WTC11 (cell line): ENCODE results near the gene DTNBP1. TPM values are rescaled to one million over a fixed set of nuclear protein-coding genes. Genes with fewer than 3 reads are reported as not detected.

ENCODE experiments used
- ATAC-seq: fragments of 200-7000 bp; cut with Tn5 transposase; 2 replicates; pipeline ENCODE4 v1.10.0; 2021; ENCODE audit warnings: mild to moderate bottlenecking, moderate library complexity
- CTCF ChIA-PET: fragments of 300-600 bp; sonication (Branson Sonifier 250); formaldehyde crosslinking; loops from one replicate; lab custom pipeline; 2021; ENCODE audit warnings: antibody characterized with exemption; lab: Charles Lee
- POLR2A ChIA-PET: fragments of 350-600 bp; sonication (Branson Sonifier 250); formaldehyde crosslinking; loops from one replicate; lab custom pipeline; 2021; ENCODE audit warnings: antibody characterized with exemption; lab: Charles Lee
- DNase-seq: peaks from one replicate; pipeline ENCODE4 v3.0.0; 2021; ENCODE audit warnings: low spot score
- H3K27ac Mint-ChIP-seq: 2 replicates; pipeline ENCODE4 v1.8.0; 2021; ENCODE audit warnings: mixed read lengths
- H3K27me3 Mint-ChIP-seq: 2 replicates; pipeline ENCODE4 v1.8.0; 2021; ENCODE audit warnings: low read depth, mild to moderate bottlenecking, moderate library complexity, mixed read lengths
- H3K36me3 Mint-ChIP-seq: 2 replicates; pipeline ENCODE4 v1.8.0; 2021; ENCODE audit warnings: mixed read lengths
- H3K4me1 Mint-ChIP-seq: 2 replicates; pipeline ENCODE4 v1.8.0; 2022; ENCODE audit warnings: mixed read lengths
- H3K4me3 Mint-ChIP-seq: 2 replicates; pipeline ENCODE4 v1.8.0; 2021; ENCODE audit warnings: mild to moderate bottlenecking, moderate library complexity, mixed read lengths
- H3K9me3 Mint-ChIP-seq: 2 replicates; pipeline ENCODE4 v1.8.0; 2021; ENCODE audit warnings: mixed read lengths
- ARID4B ChIP-seq: sonication (generic); formaldehyde crosslinking; IDR thresholded peaks from 2 replicates; pipeline ENCODE4 v1.8.0; 2023; ENCODE audit warnings: missing genetic modification reagents, mild to moderate bottlenecking, borderline replicate concordance
- ATF3 ChIP-seq: sonication (generic); formaldehyde crosslinking; conservative IDR thresholded peaks from 2 replicates; pipeline ENCODE4 v1.8.1; 2022; ENCODE audit warnings: mild to moderate bottlenecking, missing genetic modification reagents
- ATF6 ChIP-seq: sonication (generic); formaldehyde crosslinking; IDR thresholded peaks from 2 replicates; pipeline ENCODE4 v1.8.1; 2023; ENCODE audit warnings: mild to moderate bottlenecking, missing genetic modification reagents
- ESRRA ChIP-seq: sonication (generic); formaldehyde crosslinking; IDR thresholded peaks from 2 replicates; pipeline ENCODE4 v1.8.1; 2022; ENCODE audit warnings: mild to moderate bottlenecking, missing genetic modification reagents, borderline replicate concordance
- MXD4 ChIP-seq: fragments of 250-450 bp; sonication (Bioruptor Pico); IDR thresholded peaks from 2 replicates; pipeline ENCODE4 v1.8.0; 2021; ENCODE audit warnings: mild to moderate bottlenecking, moderate library complexity, borderline replicate concordance
- NFE2L1 ChIP-seq: sonication (generic); formaldehyde crosslinking; IDR thresholded peaks from 2 replicates; pipeline ENCODE4 v1.8.1; 2023; ENCODE audit warnings: missing genetic modification reagents
- NR1H2 ChIP-seq: sonication (generic); formaldehyde crosslinking; IDR thresholded peaks from 2 replicates; pipeline ENCODE4 v1.9.0; 2021; ENCODE audit warnings: mild to moderate bottlenecking, moderate library complexity, missing genetic modification reagents
- NR2C2 ChIP-seq: sonication (generic); formaldehyde crosslinking; IDR thresholded peaks from 2 replicates; pipeline ENCODE4 v1.8.0; 2022; ENCODE audit warnings: mild to moderate bottlenecking, missing genetic modification reagents
- SMAD3 ChIP-seq: sonication (generic); formaldehyde crosslinking; IDR thresholded peaks from 2 replicates; pipeline ENCODE4 v1.8.0; 2022; ENCODE audit warnings: missing genetic modification reagents, mild to moderate bottlenecking, borderline replicate concordance
- TP53 ChIP-seq: sonication (generic); formaldehyde crosslinking; IDR thresholded peaks from 2 replicates; pipeline ENCODE4 v1.8.1; 2023; ENCODE audit warnings: mild to moderate bottlenecking, missing genetic modification reagents
- ZNF121 ChIP-seq: sonication (generic); formaldehyde crosslinking; IDR thresholded peaks from 2 replicates; pipeline ENCODE4 v1.8.0; 2023; ENCODE audit warnings: missing genetic modification reagents
- ZNF232 ChIP-seq: sonication (generic); formaldehyde crosslinking; IDR thresholded peaks from 2 replicates; pipeline ENCODE4 v1.8.0; 2022; ENCODE audit warnings: mild to moderate bottlenecking, missing genetic modification reagents
- ZNF263 ChIP-seq: sonication (generic); formaldehyde crosslinking; IDR thresholded peaks from 2 replicates; pipeline ENCODE4 v1.8.1; 2022; ENCODE audit warnings: low read depth, mild to moderate bottlenecking, moderate library complexity, missing genetic modification reagents
- total RNA-seq: library from RNA; stranded (reverse); gene quantifications from 3 replicates; pipeline ENCODE4 v1.2.3, GENCODE V29; 2021
- TF ChIP-seq, protein P1 (sequence below): fragments of 250-450 bp; sonication (Bioruptor Pico); conservative IDR thresholded peaks from 2 replicates; pipeline ENCODE4 v1.9.0; 2021; ENCODE audit warnings: mild to moderate bottlenecking
- TF ChIP-seq, protein P2 (sequence below): sonication (generic); formaldehyde crosslinking; IDR thresholded peaks from 2 replicates; pipeline ENCODE4 v1.8.1; 2022; ENCODE audit warnings: low read depth, mild to moderate bottlenecking, moderate library complexity, missing genetic modification reagents, borderline replicate concordance
- TF ChIP-seq, protein P3 (sequence below): sonication (generic); formaldehyde crosslinking; IDR thresholded peaks from 2 replicates; pipeline ENCODE4 v1.8.1; 2023; ENCODE audit warnings: mild to moderate bottlenecking, missing genetic modification reagents, moderate library complexity
- TF ChIP-seq, protein P4 (sequence below): fragments of 250-450 bp; sonication (Bioruptor Pico); IDR thresholded peaks from 2 replicates; pipeline ENCODE4 v1.9.0; 2021; ENCODE audit warnings: mild to moderate bottlenecking
- TF ChIP-seq, protein P5 (sequence below): sonication (generic); formaldehyde crosslinking; IDR thresholded peaks from 2 replicates; pipeline ENCODE4 v1.8.0; 2022; ENCODE audit warnings: mild to moderate bottlenecking, missing genetic modification reagents

Gene DTNBP1
- total RNA-seq, 1 experiment from 2014 or later = 15.1 TPM

DNA sequence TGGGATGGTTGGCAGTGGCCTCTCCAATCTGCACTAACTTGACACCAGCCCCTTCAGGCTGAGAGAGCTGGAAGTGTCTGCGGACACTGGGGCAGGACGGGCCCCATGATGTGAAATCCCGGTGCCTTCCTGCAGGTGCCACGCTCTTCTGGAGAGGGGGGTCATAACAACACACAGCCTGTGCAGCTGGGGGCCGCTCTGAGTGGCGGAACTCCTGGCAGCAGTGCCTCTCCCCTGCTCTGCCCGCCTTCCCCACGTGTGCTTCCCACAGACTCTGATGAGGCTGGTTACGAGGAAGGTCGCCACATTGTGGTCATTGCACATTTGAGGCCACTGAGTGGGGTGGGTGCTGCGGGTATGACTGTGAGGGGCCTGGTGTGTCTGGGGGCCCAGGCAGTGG lies 145.2 kb downstream of the DTNBP1 start (continued):
- no peak for TF ChIP-seq ATF3 (CRISPR knock-in tag)
- no peak for TF ChIP-seq ARID4B (CRISPR knock-in tag)
- TF ChIP-seq, protein P1, sequence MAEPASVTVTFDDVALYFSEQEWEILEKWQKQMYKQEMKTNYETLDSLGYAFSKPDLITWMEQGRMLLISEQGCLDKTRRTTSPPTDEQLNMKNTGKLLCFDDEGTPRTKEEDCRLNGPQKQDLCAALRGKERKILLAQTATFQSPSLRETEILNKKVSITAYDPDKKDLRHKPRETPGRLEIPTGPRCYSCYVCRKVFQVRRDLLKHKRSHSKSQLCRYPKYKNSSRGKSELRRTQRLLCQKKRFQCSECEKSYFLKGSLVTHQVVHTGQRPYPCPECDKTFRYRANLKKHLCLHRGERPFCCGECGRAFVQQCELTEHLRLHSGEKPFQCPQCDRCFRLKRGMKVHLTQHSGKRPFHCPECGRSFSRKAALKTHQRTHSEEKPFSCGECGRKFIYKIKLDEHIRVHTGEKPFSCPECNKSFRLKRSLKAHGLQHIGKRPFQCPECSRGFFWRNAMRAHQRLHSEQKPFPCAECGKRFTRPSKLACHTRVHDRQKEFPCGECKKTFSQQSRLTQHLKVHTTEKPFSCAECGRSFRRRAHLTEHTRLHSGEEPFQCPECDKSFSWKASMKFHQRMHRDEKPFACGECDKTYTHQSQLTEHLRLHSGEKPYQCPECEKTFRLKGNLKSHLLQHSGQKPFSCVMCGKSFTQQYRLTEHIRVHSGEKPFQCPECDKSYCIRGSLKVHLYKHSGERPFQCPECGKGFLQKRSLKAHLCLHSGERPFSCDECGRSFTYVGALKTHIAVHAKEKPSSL (CRISPR knock-in tag) = no peak

GRCh38 chr6:15516923-15517560 lies 145.8 kb downstream of the DTNBP1 start:
- ATAC-seq = no peak
- TF ChIP-seq ESRRA (CRISPR knock-in tag) = no peak
- TF ChIP-seq NR1H2 (CRISPR knock-in tag) = no peak
- TF ChIP-seq, protein P2, sequence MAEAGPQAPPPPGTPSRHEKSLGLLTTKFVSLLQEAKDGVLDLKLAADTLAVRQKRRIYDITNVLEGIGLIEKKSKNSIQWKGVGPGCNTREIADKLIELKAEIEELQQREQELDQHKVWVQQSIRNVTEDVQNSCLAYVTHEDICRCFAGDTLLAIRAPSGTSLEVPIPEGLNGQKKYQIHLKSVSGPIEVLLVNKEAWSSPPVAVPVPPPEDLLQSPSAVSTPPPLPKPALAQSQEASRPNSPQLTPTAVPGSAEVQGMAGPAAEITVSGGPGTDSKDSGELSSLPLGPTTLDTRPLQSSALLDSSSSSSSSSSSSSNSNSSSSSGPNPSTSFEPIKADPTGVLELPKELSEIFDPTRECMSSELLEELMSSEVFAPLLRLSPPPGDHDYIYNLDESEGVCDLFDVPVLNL (CRISPR knock-in tag) = no peak
- TF ChIP-seq ZNF263 (CRISPR knock-in tag) = no peak
- TF ChIP-seq SMAD3 = no peak
- no peak for TF ChIP-seq NFE2L1
- TF ChIP-seq, protein P3, sequence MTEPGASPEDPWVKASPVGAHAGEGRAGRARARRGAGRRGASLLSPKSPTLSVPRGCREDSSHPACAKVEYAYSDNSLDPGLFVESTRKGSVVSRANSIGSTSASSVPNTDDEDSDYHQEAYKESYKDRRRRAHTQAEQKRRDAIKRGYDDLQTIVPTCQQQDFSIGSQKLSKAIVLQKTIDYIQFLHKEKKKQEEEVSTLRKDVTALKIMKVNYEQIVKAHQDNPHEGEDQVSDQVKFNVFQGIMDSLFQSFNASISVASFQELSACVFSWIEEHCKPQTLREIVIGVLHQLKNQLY (CRISPR knock-in tag) = no peak
- no peak for TF ChIP-seq ZNF121 (CRISPR knock-in tag)
- TF ChIP-seq, protein P4, sequence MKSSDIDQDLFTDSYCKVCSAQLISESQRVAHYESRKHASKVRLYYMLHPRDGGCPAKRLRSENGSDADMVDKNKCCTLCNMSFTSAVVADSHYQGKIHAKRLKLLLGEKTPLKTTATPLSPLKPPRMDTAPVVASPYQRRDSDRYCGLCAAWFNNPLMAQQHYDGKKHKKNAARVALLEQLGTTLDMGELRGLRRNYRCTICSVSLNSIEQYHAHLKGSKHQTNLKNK (CRISPR knock-in tag) = no peak
- TF ChIP-seq TP53 (CRISPR knock-in tag) = no peak
- TF ChIP-seq NR2C2 (CRISPR knock-in tag) = no peak
- TF ChIP-seq, protein P5, sequence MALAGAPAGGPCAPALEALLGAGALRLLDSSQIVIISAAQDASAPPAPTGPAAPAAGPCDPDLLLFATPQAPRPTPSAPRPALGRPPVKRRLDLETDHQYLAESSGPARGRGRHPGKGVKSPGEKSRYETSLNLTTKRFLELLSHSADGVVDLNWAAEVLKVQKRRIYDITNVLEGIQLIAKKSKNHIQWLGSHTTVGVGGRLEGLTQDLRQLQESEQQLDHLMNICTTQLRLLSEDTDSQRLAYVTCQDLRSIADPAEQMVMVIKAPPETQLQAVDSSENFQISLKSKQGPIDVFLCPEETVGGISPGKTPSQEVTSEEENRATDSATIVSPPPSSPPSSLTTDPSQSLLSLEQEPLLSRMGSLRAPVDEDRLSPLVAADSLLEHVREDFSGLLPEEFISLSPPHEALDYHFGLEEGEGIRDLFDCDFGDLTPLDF (CRISPR knock-in tag) = no peak
- TF ChIP-seq ATF6 = no peak
- no peak for TF ChIP-seq ZNF232 (CRISPR knock-in tag)
- TF ChIP-seq MXD4 (CRISPR knock-in tag) = no peak
- TF ChIP-seq, all 79 proteins: peak for 0
- Mint-ChIP-seq H3K27ac (no peak overlapping the region), H3K36me3 (peaks cover 88% of the 10 kb centered on the region), H3K4me3 (no peak overlapping the region), H3K27me3 (no peaks in the 10 kb centered on the region), H3K4me1 (peaks cover 20% of the 10 kb centered on the region), H3K9me3 (no peaks in the 10 kb centered on the region)
- POLR2A ChIA-PET = no interaction called here
- DNase-seq = no peak
- CTCF ChIA-PET = interaction anchor here (0.7 kb wide), 1 partner anchor 10 kb away, joined by 3 read pairs; no protein-coding TSS in a partner anchor
